SK-N-MC (cell line): ENCODE data around the gene RASSF1.

Experiments
- EZH2 ChIP-seq: fragments of 200-600 bp; sonication (generic); IDR thresholded peaks from one replicate; pipeline ENCODE4 v1.6.1; 2017; ENCODE audit warnings: antibody characterized with exemption
- FOXP2 ChIP-seq: optimal IDR thresholded peaks from 2 replicates; pipeline ENCODE3; 2011; ENCODE audit warnings: mild to moderate bottlenecking, moderate library complexity; ENCODE audit not compliant: insufficient read depth; ENCODE audit errors: extremely low read length, control extremely low read depth
- POLR2AphosphoS5 ChIP-seq: IDR thresholded peaks from 2 replicates; pipeline ENCODE4 v1.6.1; 2012; ENCODE audit warnings: mild to moderate bottlenecking, low read depth, low read length, borderline replicate concordance

DNA sequence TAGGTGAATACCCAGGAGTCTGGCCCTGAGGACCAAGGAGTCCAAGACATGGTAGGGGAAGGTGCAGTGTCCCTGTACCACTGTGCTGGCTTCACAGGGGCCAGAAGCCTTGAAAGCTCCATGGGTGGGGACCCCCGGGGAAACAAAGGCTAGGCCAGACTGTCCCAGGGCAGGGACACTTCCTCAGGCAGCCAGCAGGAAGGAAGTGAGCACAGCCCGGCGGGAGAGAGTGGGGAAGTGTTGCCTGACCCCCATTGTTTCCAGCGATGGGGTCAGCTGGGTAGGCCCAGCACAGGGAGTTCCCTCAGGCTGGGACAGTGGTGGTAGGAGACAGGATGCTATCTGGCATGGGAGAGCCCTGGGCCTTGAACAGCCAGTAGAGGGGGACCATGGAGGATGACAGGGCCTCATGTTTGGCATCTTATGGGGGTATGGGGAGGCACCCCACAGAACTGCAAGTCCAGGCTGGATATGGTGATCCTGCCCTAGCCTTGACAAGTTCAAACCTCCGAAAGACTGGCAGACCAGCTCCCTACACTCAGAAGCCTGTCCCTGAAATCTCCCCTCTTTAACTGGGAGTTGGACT, 16.9 kb downstream of the RASSF1 start:
- TF ChIP-seq EZH2 (no peak), POLR2AphosphoS5 (no peak), FOXP2 (no peak)
